ENCODE data around the gene SLC22A4.

DNA sequence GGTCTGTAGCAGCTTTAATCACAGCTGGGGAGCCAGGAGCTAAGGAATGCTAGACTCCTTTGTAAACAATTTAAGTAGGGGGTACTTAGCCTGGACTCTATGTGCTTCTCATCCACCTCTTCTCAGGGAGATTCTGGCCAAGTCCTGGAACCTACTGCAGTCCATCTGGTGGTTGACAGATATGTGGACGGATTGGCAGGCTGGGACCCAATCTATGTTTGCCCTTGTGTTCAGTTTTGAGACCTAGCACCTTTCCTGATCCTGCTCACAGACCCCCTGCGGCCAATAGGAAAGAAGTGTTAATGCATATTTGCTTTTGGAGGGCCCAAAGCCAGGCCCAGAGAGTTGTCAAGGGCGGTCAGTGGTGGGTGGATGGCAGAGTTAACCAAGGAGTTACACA lies 81.8 kb downstream of the SLC22A4 start:
- TF ChIP-seq, protein P1, sequence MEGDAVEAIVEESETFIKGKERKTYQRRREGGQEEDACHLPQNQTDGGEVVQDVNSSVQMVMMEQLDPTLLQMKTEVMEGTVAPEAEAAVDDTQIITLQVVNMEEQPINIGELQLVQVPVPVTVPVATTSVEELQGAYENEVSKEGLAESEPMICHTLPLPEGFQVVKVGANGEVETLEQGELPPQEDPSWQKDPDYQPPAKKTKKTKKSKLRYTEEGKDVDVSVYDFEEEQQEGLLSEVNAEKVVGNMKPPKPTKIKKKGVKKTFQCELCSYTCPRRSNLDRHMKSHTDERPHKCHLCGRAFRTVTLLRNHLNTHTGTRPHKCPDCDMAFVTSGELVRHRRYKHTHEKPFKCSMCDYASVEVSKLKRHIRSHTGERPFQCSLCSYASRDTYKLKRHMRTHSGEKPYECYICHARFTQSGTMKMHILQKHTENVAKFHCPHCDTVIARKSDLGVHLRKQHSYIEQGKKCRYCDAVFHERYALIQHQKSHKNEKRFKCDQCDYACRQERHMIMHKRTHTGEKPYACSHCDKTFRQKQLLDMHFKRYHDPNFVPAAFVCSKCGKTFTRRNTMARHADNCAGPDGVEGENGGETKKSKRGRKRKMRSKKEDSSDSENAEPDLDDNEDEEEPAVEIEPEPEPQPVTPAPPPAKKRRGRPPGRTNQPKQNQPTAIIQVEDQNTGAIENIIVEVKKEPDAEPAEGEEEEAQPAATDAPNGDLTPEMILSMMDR (IDR thresholded peaks at IDR 0.05), result no peak
- TF ChIP-seq EZH2 (IDR thresholded peaks at IDR 0.05), result no peak
